ENCODE results near the gene NPY5R.

Gene NPY5R

DNA sequence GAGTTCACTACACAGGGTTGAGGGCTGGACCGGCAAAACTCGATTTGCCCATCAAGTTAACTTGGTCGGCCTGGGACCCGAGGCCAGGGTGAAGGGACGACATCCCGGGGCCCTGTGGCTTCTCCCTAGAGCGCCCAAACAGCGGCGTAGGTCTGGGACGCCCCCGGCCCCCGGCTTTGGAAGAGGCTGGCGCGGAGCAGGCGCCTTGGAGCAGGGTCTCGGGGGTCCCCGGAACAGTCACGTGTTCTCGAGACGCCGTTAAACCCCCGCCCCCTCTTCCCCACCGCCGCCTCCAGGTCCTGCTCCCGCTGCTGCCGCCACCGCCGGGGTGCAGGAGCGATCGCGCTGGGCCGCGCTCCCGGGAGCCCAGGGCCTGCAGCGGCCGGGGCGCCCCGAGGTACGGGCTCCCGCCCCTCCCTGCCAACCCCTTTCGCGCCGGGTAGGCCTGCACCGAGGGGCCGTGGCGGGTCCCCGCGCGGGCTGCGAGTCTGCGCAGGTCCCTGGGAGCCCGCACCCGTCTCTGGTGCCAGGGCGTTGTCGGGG lies at the start of gene NPY5R:
NPY5R (plus strand) TSS at position 289 of the 543 bp plus-strand sequence. CDS start 6,382 bp downstream, outside the sequence.
- no peak for DNase-seq (ENCODE audit: low read depth in 2 of 2)

DNA sequence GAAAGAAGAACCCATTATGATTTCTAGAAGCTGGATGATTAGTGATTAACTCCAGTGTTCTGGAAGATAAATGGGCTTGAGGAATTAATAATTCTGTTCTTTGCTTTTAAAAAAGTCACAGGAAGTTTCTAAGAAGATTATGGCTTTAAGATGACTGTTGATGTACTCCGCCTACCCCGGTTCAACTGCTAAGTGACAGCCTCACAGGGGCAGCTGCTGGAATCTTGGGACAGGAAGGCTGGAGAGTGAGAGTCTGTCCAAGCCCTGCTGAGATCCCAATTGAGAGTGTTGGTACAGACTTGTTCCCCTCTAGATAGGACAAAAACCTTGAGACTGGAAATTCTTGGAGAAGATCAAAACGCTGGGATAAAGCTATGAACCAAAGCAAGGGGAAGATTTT lies 48.6 kb upstream of the NPY5R start:
- DNase-seq (ENCODE audit: low read depth in 2 of 2): no peak

DNA sequence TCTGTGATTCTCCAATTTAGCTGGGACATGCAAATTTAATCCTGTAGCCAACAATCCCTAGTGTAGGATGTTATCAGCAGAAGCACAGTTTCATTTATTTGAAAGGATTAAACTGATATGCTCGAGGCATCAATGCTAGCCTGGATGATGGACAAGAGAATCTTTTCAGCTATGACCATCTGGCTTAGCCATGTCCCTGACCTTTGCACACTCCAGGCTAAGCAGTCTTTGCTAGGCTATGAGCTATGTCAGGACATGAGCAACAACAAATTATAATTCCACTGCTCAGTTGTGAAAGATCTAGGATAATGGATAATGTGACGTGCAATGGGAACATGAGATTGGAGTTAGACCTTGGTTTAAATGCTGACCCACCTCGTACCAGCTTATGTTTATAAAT lies 43.2 kb upstream of the NPY5R start:
- no peak for DNase-seq (ENCODE audit: low read depth in 2 of 2)

DNA sequence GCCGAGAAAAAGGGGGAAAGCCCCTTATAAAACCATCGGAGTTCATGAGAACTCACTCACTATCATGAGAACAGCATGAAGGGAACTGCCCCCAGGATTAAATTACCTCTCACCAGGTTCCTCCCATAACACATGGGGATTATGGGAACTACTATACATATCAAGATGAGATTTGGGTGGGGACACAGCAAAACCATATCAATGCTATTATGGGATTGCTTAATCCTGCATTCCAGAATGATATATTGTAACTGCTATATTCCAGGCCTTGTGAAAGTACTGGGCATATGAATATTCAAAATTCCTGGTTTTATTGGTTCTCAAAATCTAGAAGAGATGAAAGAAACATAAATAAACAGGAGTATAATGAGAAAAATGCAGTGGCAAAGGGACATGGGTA lies 40.6 kb upstream of the NPY5R start:
- no peak for DNase-seq (ENCODE audit: low read depth in 2 of 2)

DNA sequence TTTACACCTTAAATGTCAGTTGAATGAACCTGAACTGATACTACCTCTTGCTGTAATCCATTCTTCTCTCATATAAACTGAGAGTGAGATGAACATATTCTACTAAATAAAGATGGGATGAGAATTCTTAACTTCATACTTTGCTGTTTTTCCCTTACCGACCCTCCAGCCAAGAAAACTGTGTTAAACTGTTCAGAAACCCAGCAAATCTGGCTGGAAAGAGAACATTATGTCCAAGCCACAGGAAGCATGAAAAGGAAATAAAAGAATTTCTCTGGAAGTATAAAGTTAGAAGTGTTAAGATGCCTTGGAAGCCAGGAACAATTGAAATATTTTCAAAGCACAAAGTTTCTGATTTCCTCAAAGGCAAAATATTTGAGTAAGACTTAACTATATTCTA lies 34.2 kb upstream of the NPY5R start:
- DNase-seq (ENCODE audit: low read depth in 2 of 2): no peak

DNA sequence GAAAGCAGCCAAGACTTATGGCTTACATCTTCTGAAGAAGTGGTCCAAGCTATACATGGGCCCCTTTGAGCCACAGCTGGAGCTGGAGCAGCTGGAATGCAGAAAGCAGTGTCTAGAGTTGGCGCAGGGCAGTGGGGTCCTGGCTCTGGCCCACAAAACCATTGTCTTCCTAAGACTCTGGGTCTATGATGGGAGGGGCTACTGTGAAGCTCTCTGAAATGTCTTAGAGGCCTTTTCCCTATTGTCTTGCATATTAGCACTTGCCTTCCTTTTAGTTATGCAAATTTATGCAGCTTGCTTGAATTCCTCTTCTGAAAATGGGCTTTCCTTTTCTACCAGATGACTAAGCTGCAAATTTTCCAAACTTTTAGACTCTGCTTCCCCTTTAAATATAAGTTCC lies 26.6 kb upstream of the NPY5R start:
- DNase-seq (ENCODE audit: low read depth in 2 of 2): no peak

DNA sequence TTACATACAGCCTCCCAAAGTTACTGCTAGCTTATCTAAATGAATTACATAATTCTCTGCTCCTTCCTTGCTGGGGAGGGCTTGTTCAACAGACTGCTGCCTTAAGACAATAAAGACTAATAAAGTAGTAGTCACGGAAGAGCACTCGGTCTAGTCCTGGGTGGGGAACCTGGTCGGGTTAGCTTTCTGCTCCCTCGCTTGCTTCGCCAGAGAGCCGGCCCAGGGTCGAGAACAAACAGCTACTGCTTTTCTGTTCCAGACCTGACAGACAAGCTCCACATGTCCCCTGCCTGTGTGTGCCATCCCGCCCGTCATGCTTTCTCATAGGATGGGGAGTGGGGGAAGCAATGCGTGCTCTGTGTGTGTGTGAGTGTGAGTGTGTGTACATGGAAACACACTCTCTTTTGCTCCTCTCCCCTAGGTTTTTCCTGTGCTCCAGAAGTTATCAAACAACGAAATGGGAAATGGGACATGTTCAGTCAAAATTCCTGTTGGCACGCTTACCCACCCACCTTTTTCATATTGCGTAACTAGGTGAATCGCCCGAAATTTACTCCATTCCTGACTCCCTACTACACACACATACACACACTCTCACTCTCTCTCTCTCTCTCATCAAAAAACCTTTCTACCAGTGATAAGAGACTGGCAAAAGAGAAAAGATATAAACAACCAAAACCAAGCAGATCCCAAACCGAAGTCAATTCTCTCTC lies 12.6 kb upstream of the NPY5R start:
- no peak for DNase-seq (ENCODE audit: low read depth in 2 of 2)

DNA sequence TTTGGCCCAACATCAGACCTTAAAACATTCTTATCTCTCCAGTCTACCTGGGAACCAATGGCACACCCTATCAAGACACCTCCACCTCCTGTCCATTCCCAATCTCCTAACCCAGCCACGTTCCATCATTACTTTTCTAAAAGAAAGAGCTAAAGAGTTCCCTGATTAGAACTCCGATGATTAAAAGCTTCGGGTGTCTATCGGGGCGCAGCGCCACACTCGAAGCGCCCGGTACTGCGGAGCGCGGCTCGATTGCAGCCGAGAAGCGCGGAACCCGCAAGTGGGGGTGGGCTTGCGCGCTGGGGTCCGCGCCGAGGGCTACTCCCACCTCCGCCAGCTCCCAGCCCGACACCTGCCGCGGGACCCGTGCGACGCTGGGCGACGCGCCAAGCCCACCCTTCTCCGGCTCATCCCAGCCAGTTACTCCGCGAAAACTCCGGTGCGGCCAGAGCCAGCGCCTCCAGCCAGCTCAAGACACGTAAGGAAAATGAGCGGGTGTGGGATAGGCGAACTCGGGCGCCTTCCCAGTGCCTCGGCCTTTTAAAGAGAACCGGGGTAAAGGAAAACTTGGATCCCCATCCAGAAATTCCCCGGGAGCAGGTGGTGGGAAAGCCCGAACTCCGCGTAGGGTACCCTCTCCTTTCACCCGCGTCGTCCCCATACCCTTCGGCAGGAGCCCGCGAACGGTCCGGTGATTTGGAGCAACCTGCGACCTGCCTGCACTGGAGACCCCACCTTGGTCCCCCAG lies 11.9 kb upstream of the NPY5R start:
- DNase-seq (ENCODE audit: low read depth in 2 of 2): no peak

DNA sequence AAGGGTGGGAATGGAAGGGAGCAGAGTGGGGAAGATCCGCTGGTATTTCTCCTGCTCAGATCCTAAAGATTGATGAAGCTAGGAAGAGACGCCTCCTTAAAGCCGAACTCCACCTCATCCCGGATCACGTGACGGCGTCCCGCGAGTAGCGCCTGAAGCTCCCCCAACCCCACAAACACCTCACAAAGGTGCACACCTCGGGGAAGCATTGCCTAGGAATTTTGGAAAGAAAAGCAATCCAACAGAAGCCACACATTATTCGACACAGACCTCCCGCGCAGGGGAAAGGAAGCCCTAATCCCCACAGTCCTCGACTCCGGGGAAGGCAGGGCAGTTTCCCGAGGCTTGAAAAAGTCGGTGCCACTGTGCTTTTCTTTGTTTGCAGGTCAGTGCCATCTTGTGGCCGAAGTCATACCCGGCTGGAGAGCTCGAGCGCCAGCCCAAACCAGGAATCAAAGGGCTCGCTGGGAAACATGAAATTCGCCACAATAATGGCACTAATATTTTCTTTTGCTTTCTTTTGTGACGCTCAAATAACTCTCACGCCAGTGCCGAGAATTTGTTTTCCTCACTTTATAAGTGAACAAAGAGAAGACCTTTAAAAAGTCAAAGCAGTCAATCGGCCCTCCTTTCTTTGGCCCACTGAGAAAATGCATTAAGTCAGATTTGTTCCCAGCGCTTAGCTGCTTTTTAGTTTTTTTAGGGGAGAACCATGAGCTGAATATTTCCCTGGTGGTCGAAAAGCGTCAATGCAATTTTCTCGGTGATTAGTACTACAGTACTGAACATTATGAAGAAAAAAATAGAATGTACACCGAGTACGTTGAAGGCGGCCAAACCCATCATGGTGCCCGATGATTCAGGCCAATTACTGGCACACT lies 10.9 kb upstream of the NPY5R start, which contains the start of gene NPY1R:
NPY1R (minus strand) TSS at position 71 of the 881 bp plus-strand sequence. CDS start 6,042 bp downstream, outside the sequence.
- DNase-seq (ENCODE audit: low read depth in 2 of 2): no peak

DNA sequence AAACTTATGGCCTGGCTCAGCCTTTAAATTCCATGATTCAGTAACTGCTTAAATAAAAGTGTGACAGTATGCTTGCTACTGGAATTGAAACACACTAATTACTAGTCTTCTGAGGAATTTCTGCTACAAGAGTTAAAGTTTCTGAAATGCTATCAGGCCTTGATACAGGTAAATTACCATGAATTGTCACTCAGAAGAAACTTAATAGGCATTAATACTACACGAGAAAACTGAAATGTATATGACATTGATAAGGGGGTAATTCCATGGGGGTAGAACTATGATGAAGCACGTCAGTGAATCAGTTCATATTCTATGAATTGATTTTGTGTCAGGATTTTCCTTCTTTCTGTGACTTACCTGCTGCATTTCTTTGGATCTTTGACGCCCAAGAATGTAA lies 8.3 kb upstream of the NPY5R start:
- DNase-seq (ENCODE audit: low read depth in 2 of 2): no peak

DNA sequence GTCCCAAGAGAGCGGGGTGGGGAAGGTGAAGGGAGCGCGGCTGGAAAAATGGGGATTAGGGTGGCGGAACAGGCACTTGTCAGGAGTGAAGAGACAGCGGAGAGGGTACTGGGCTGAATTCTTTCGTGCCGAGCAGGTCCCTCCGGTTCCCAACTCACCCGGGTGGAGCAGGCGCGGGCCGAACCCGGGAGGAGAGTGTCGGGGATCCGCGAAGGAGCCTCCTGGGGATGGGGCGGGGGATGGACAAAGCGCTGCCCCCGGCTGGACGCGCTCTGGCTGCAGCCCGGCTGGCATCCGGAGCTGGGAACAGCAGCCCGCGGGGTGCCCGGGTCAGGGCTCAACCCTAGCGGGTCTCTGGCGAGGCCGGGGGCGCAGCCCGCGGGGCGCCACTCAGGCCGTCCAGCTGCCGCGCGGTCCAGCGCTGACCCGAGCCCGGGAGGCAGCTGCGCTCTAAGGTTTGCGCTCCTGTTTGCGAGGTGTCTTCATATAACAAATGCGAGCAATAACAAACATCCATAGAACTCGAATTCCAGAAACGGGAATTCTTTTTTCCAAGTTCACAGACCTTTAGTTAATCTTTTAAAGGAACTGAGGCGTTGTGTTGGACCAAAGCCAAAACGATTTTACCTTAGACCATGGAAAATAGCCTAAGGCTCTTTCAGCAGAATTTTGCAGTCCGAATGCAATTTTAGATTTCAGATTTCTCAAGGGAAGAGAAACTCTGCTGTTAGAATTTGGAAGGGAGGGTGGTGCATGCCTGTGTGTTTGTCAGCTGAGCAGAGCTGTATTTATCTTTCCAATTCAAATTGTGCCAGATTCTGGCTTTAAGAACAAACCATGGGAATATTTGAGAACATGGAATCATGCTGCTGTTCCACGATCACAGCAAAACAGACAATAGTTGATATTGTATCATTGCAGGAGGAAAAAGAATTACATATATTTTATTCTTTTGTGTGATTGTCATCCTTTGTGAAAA lies 744 bp downstream of the NPY5R start:
- DNase-seq (ENCODE audit: low read depth in 2 of 2): no peak

DNA sequence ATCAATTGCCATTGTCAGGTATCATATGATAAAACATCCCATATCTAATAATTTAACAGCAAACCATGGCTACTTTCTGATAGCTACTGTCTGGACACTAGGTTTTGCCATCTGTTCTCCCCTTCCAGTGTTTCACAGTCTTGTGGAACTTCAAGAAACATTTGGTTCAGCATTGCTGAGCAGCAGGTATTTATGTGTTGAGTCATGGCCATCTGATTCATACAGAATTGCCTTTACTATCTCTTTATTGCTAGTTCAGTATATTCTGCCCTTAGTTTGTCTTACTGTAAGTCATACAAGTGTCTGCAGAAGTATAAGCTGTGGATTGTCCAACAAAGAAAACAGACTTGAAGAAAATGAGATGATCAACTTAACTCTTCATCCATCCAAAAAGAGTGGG lies 7.0 kb downstream of the NPY5R start:
- no peak for DNase-seq (ENCODE audit: low read depth in 2 of 2)

DNA sequence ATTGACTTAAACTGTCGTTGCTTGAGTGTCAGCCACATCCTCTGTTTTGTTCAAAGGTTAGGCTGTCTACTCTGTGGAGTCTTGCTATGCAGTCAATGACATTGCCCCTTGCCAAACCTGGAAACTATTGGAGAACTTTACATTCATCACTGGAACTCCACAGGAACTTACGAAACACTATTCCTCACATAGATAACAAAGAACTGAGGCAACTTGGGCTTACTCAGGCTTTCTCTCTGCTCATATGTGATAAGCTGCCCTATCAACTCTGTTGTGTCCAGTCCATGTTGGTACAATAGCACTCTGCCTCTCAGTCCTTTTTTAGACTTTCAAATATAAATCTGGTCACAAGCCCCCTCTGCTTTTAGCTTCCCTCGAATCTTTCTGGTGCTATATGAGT lies 9.4 kb downstream of the NPY5R start:
- no peak for DNase-seq (ENCODE audit: low read depth in 2 of 2)

DNA sequence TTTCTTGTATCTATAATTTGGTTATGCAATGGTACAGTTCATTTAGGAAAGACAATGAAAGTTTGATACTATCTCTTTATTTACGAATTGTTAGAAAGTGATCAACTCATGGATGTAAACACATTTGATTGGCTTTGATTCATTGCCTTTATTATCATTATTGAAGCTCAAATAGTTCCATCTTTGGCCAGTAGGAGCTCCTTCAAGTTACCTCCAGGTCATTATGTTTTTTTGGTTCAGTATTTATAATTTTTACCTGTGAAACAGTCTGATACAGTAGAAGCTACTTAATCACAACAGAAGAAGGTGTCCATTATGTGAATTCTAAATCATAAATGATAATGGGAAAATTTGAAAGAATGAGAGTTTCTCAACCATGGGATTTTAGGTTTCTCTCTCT lies 12.4 kb downstream of the NPY5R start:
- DNase-seq (ENCODE audit: low read depth in 2 of 2): no peak

DNA sequence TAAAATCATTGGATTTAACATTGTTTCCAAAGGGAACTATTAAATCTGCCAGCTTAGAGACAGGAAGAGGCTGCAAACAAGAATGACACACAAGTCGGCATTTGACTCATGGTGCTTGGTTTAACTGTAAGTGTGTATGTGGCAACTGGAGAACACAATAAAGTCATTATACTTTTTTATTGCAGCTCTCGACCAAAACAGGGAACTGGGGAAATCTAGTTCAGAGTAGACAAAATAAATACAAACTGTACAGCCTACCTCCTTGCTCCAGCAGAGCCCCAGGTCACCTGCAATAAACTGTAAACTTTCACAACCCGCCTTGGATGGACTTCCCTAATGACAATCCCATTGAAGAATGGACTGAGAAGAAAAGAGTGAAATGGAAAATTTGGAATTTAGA lies 24.0 kb downstream of the NPY5R start:
- no peak for DNase-seq (ENCODE audit: low read depth in 2 of 2)

DNA sequence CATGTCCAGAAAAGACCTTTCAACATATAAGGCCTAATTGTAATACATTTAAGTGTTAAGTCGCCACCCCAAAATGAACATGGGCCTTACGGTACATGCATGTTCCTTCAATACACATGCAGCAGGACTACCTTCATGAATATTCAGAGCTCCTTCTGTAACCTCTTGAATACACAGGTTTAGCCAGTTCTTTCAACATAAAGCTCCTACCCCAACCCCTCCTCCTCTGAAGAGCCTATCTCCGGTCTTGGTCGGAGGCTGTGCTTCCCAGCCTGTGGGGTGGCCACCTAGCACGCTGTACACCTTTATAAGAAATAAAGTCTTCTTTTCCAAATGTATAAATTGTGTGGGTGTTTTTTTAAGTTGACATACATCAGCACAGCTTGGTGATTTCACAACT lies 28.3 kb downstream of the NPY5R start:
- DNase-seq (ENCODE audit: low read depth in 2 of 2): no peak

DNA sequence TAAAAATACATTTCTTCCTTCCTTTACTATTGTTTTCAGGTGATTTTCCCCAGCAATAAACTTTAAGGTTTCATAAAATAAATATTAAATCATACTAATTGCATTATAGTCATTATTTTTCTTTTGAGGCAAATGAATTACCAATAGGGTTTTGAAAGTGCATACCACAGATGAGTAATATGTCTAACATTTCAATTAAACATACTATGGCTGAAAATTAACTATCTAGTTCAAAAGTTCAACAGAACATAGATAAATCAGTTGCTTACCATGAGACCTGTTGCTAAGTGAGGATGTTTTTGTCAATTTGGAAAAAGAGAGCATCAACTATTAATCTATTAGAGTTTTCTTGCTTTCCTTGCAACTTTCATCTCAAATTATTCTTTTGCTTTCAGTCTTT lies 35.0 kb downstream of the NPY5R start:
- no peak for DNase-seq (ENCODE audit: low read depth in 2 of 2)

DNA sequence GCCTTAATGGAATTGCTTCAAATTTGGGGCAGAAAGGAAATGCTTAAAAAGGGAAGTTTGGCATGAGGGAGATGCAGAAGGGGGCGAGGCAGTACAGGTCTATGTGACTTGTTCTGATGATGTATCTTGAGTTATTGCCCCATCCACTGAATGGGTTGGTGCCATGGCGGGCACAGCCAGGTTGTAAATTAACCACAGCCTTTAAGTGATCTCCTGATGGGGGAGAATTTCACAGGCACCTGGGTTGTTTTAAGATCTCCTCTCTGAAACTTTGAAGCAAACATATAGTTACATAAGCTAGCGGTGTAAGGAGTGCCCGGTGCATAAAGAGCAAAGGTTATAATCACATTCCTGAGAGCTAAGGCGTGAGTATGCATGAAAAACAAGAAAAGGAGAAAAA lies 37.0 kb downstream of the NPY5R start:
- no peak for DNase-seq (ENCODE audit: low read depth in 2 of 2)

DNA sequence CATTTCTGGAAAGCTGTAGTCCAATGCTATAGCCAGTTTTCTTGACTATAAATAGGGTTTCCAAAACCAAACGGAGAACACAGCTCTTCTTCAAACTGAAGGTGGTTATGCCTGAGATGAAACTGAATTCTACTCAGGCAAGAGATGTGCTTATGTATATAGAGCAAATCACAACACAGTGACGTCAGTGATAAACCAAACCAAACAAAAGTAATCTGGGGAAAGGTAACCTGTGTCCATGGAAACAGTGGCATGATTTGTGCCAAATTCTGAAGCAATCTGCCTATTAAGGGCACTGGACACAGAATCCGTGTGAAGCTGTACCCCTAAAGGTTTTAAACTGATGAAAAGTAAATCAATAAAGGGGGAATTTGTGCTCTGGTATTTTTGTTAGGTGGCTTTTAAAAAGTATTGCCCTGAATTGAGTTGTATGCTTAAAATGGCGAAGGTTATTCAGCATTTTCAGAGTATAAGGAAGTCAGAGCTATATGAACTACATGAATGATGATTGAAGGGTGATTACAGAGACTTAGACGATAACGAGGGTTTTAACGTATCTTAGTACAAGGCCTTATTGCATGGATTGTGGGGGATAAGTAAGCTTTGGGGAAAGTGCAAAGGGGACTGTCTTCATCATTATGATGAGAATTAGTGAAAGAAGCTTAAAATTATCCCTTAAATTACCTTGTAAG lies 38.6 kb downstream of the NPY5R start:
- no peak for DNase-seq (ENCODE audit: low read depth in 2 of 2)

DNA sequence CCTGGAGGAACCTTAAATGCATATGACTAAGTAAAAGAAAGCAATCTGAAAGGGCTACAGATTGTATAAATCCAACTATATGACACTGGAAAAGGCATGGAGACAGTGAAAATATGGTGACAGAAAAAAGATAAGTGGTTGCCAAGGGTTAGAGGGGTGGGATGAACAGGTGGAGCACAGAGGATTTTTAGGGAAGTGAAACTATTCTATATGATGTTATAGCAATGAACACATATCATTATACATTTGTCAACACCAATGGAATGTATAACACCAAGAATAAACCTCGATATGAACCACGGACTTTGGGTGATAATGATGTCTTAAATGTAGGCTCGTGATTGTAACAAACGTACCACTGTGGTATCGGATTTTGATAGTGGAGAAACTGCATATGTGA lies 40.7 kb downstream of the NPY5R start:
- DNase-seq (ENCODE audit: low read depth in 2 of 2): no peak

Data from stimulated activated CD8-positive, alpha-beta memory T cell treated with anti-CD3 and anti-CD28 coated beads, Interleukin-2, amount 100 ng/mL, for 48 hours (primary cell).